ENCODE measurements around the gene ENPP7.

Gene ENPP7

GRCh38 chr17:79741751-79742588, 11.2 kb downstream of the ENPP7 start:
- in situ Hi-C loops (cut with MboI; ENCODE audit: low sequenced_read_pairs, unreplicated experiment), result no loop called here

GRCh38 chr17:79742589-79742918, 11.8 kb downstream of the ENPP7 start:
- no peak for TF ChIP-seq CTCF (IDR thresholded peaks at IDR 0.05; ENCODE audit: borderline replicate concordance, control extremely low read depth, extremely low read depth, insufficient read depth, missing control alignments)
- no peak for DNase-seq (ENCODE audit: low spot score)
- in situ Hi-C loops (cut with MboI; ENCODE audit: low sequenced_read_pairs, unreplicated experiment), result no loop called here

More at GRCh38 chr17:79741751-79742588, 11.2 kb downstream of the ENPP7 start:
- DNase-seq (ENCODE audit: low spot score), result peak; percentile 88
- peak; percentile 95 for TF ChIP-seq CTCF (IDR thresholded peaks at IDR 0.05; ENCODE audit: borderline replicate concordance, control extremely low read depth, extremely low read depth, insufficient read depth, missing control alignments)

GRCh38 chr17:79742951-79743476, 12.3 kb downstream of the ENPP7 start:
- in situ Hi-C loops (cut with MboI; ENCODE audit: low sequenced_read_pairs, unreplicated experiment), result no loop called here
- TF ChIP-seq CTCF (IDR thresholded peaks at IDR 0.05; ENCODE audit: borderline replicate concordance, control extremely low read depth, extremely low read depth, insufficient read depth, missing control alignments), result no peak
- no peak for DNase-seq (ENCODE audit: low spot score)

GRCh38 chr17:79743614-79744013, 12.9 kb downstream of the ENPP7 start:
- in situ Hi-C loops (cut with MboI; ENCODE audit: low sequenced_read_pairs, unreplicated experiment), result no loop called here
- TF ChIP-seq CTCF (IDR thresholded peaks at IDR 0.05; ENCODE audit: borderline replicate concordance, control extremely low read depth, extremely low read depth, insufficient read depth, missing control alignments), result no peak
- DNase-seq (ENCODE audit: low spot score), result no peak

- no peak for DNase-seq (ENCODE audit: low spot score)
- in situ Hi-C loops (cut with MboI; ENCODE audit: low sequenced_read_pairs, unreplicated experiment), result no loop called here
- TF ChIP-seq CTCF (IDR thresholded peaks at IDR 0.05; ENCODE audit: borderline replicate concordance, control extremely low read depth, extremely low read depth, insufficient read depth, missing control alignments), result no peak
Observed at GRCh38 chr17:79745641-79746105, 14.9 kb downstream of the ENPP7 start.

- no peak for TF ChIP-seq CTCF (IDR thresholded peaks at IDR 0.05; ENCODE audit: borderline replicate concordance, control extremely low read depth, extremely low read depth, insufficient read depth, missing control alignments)
- in situ Hi-C loops (cut with MboI; ENCODE audit: low sequenced_read_pairs, unreplicated experiment), result no loop called here
- no peak for DNase-seq (ENCODE audit: low spot score)
Observed at GRCh38 chr17:79746889-79747507, 16.3 kb downstream of the ENPP7 start.

Data from GM13976 (cell line).